GM11168 (cell line): ENCODE results near the gene ABCC11.

ENCODE experiments used
- in situ Hi-C: fragments of 300-500 bp; cut with MboI; formaldehyde crosslinking; loops from one replicate; pipeline ENCODE4 v1.12.0; 2022; ENCODE audit warnings: low sequenced_read_pairs; ENCODE audit not compliant: unreplicated experiment

ABCC11 gene

GRCh38 chr16:48247311-48247710, at the start of gene ABCC11:
Gene ABCC11 (minus strand): TSS chr16:48247539. CDS start chr16:48231921, 15,618 bp downstream.
- in situ Hi-C loops = loop anchor here (25.0 kb wide), 1 partner anchor 390 kb away; no protein-coding TSS in a partner anchor

GRCh38 chr16:48295488-48296281, 48.3 kb upstream of the ABCC11 start:
- in situ Hi-C loops = no loop called here

GRCh38 chr16:48294724-48295123, 47.4 kb upstream of the ABCC11 start:
- in situ Hi-C loops = no loop called here

DNA sequence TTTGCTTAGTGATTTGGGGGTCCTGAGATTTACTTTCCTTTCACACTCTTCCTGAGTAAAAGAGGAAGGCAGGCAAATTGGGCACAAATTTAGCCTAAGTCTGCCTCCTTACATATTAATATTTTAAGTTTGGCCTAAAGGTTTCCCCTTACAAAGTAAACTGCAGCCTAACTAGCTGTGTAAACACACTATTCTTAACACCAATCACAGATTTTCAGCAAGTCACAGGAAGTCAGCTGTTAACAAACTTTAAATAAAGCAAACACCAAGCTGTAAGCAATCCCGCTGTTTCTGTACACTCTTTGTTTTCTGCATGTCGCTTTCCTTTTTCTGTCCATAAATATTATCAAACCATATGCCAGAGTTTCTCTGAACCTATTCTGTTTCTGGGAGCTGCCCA, 45.1 kb upstream of the ABCC11 start:
- in situ Hi-C loops = no loop called here

DNA sequence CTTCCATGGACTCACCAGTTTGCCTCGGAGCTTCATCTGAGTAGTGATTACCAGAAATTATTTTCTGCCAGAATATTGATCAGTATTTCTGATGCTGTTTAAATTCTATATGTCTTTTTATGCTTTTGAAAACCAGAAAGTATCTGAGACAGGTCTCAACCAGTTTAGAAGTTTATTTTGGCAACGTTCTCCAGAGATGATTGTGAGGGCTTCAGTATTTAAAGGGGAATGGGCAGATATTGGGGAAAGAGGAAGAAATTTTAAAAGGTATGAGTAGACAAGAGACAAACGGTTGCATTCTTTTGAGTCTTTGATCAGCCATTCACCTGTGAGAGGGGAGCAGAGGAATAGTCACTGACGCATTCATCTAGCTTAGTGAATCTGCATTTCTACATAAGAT, 44.4 kb upstream of the ABCC11 start:
- in situ Hi-C loops = no loop called here

DNA sequence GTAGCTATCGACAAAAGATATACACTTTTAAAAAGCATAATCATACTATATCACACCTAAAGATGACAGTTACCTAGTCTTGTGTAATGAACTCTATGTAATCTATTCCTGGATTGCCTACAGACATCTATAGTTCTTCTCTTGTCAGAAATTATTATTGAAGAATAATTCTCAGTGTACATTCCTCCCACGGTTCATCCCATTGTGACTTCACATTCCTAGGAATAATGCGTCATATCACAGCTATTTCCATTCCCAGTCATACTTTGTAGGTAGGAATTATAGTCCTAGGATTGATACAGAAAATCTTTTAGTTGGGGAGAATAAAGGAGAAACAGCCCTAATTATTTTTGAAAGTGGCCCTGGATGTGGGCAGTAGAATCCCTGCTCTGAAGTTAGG, 44.0 kb upstream of the ABCC11 start:
- in situ Hi-C loops = no loop called here

- in situ Hi-C loops = no loop called here
These were observed 39.9 kb upstream of the ABCC11 start for GRCh38 chr16:48287239-48287638.

- in situ Hi-C loops = no loop called here
These were observed 37.6 kb upstream of the ABCC11 start for GRCh38 chr16:48284772-48285409.

DNA sequence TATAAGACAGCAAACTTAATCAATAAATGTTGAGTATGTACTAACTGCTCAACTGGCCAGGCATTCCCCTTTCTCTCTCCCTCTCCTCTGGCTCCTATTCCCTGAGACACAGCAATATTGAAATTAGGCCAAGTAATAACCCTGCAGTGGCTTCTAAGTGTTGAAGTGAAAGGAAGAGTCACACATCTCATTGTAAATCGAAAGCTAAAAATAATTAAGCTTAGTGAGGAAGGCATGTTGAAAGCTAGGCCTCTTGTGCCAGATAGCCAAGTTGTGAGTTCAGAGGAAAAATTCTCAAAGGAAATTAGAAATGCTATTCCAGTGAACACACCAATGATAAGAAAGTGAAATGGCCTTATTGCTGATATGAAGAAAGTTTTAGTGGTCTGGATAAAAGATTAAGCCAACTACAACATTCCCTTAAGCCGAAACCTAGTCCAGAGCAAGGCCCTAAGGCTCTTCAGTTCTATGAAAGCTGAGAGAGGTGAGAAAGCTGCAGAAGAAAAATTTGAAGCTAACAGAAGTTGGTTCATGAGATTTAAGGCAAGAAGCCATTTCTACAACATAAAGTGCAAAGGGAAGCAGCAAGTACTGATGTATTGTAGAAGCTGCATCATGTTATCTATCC, 35.4 kb upstream of the ABCC11 start:
- in situ Hi-C loops = no loop called here

DNA sequence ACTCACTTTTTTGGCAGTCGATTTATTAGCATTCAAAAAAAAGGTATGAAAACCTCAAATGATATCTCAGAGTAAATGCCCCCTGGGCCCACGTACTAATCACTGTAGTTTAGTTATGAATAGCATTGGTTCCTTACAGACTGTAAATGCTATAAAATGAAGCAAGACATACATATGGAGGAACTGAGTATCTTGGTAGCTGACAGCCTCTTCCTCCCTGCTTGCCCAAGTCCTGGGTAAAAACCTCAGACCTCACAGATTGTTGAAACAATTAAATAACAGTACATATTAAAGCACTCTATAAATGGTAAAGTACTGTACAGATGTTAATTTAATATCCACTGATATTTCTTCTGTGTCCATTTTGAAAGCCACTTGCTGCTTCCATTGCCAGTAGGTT, 33.2 kb upstream of the ABCC11 start:
- in situ Hi-C loops = no loop called here

- in situ Hi-C loops = no loop called here
These were observed 31.9 kb upstream of the ABCC11 start for GRCh38 chr16:48279199-48279598.

- in situ Hi-C loops = no loop called here
These were observed 29.8 kb upstream of the ABCC11 start for GRCh38 chr16:48277158-48277557.

- in situ Hi-C loops = no loop called here
These were observed 28.8 kb upstream of the ABCC11 start for GRCh38 chr16:48276102-48276501.

DNA sequence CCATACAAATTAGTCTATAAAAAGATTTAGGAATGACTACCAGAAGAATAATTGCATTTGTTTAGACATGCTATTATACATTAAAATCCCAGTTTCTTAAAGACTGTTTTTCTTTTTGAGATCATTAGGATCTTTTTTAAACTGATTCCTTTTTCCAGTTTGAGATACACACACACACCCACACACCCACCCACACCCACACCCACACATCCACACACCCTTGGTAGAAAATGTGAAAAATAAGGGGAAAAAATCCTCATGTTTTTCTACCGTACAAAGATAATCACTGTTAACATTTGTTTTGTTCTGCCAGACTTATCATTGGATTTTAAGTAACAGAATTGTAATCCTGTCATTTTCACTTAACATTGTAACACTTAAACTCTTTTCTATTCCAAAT, 27.1 kb upstream of the ABCC11 start:
- in situ Hi-C loops = no loop called here

DNA sequence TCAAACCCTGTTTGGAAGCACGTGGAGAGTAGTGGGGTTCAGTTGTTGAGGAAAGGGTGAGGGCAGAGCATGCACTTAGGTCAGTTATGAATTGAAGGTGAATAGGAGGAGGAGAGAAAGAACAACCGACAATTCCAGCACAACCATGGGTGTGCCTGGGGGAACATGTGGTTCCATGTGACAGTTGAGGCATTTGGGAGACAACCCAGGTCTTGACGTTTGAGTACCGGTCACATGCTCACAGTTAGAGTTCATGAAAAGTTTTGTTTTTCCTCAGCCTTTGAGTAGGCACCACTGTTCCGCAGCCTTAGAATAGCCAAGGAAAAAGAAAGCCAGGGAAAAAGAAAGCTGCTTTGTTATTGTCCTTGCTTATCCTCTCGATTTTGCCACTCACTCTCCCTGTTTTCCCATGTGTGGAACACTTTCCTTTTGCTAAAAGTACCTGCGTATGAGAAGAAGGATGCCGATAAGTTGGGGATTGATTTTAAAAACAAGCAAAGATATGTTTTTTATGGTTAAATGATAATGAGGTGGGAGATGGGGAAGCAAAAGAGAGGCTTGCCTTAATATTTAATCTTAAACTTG, 25.6 kb upstream of the ABCC11 start:
- in situ Hi-C loops = no loop called here

- in situ Hi-C loops = no loop called here
These were observed 24.4 kb upstream of the ABCC11 start for GRCh38 chr16:48271728-48272127.

DNA sequence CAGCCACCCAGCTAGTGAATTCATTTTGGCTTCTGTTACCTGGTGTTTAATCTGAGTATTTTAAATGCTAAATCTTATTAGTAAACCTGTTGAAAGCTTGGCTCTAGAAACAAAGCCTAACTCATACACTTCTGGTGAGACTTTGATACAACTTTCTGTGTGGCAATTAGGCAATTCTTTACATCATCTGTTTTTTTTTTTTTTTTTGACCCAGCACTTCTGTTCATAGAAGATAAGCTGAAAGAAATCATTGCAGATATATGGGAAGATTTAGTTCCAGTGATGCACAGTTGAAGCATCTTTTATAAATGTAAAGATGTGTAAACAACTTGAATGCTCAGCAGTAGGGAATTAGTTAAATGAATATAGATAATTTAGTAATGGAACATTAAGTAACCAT, 21.7 kb upstream of the ABCC11 start:
- in situ Hi-C loops = no loop called here

DNA sequence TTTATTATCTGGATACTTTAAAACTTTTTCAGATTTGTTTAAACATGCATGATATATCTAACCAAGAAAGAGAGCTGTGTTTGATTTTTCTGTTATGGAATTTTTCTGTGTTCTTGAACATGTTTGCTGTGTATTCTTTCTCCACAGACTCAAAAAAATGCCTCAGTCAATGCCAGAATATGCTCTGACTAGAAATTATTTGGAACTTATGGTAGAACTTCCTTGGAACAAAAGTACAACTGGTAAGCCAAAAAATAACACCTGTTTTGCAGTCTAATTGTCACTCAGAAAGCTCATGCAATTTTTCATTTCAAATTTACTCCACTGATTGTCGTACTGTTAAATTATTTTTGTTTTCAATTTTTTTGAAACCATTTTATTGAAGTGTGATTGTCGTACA, 15.3 kb upstream of the ABCC11 start:
- in situ Hi-C loops = no loop called here

DNA sequence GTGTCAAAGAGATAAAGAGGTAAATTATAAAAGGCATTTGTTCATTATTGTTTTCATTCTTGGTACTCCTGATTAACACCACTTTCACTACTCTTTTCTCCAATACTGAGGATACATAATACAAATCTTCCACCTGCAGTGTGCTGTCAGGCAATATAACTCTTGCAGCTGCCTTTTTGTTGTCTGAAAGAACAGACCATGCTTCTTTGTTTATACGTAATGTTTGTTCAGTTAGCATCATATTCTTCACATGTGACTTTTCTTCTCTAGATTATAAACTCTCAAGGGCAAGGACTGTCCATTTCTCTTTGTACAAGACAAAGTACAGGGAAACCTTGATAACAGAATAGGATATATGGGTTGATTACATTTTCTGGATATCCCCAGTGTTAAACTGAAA, 14.2 kb upstream of the ABCC11 start:
- in situ Hi-C loops = no loop called here

DNA sequence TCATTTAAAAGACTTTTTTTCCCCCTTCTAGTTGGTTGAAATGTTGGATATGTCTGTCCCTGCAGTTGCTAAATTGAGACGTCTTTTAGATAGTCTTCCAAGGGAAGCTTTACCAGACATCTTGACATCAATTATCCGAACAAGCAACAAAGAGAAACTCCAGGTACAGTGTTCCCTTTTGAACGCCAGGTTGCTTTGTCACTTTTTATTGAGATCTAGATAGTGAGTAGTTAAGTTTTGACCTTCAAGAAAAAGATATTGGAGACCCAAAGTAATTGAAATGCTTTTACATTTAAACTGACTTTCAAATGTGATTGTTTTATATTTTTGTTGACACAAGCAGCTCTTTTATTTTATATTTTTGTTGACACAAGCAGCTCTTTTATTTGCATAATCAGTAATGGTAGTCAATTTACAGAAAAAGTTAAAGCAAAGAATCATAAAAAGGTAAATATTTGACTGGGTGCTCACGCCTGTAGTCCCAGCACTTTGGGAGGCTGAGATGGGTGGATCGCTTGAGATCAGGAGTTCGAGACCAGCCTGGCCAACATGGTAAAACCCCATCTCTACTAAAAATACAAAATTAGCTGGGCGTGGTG, 9.3 kb upstream of the ABCC11 start:
- in situ Hi-C loops = no loop called here

GRCh38 chr16:48252013-48252412, 4.7 kb upstream of the ABCC11 start:
- in situ Hi-C loops = no loop called here
